Measurements from ENCODE around the gene SMG6.
"Not testable (repeated sequence)": the region's sequence is repeated elsewhere in the genome, so short reads cannot be mapped to it uniquely, and the experiment has no call there.

The SMG6 gene

GRCh38 chr17:2266865-2267228 lies 36.7 kb downstream of the SMG6 start:
- TF ChIP-seq CTCF (IDR thresholded peaks at IDR 0.05; ENCODE audit: extremely low read depth, missing control alignments): no peak
- DNase-seq (ENCODE audit: low spot score): no peak

GRCh38 chr17:2266045-2266864 lies 37.3 kb downstream of the SMG6 start:
- TF ChIP-seq CTCF (IDR thresholded peaks at IDR 0.05; ENCODE audit: extremely low read depth, missing control alignments): no peak
- peak; percentile 64 for DNase-seq (ENCODE audit: low spot score)

- DNase-seq (ENCODE audit: low spot score): not testable (repeated sequence)
Measured at GRCh38 chr17:2265166-2265565, 38.4 kb downstream of the SMG6 start.

GRCh38 chr17:2264067-2264860 lies 39.3 kb downstream of the SMG6 start:
- no peak for TF ChIP-seq CTCF (IDR thresholded peaks at IDR 0.05; ENCODE audit: extremely low read depth, missing control alignments)
- no peak for DNase-seq (ENCODE audit: low spot score)

GRCh38 chr17:2263183-2264066 lies 40.2 kb downstream of the SMG6 start:
- no peak for TF ChIP-seq CTCF (IDR thresholded peaks at IDR 0.05; ENCODE audit: extremely low read depth, missing control alignments)
- no peak for DNase-seq (ENCODE audit: low spot score)

- TF ChIP-seq CTCF (IDR thresholded peaks at IDR 0.05; ENCODE audit: extremely low read depth, missing control alignments): no peak
- no peak for DNase-seq (ENCODE audit: low spot score)
Measured at GRCh38 chr17:2262135-2262587, 41.4 kb downstream of the SMG6 start.

- peak; percentile 72 for DNase-seq (ENCODE audit: low spot score)
- TF ChIP-seq CTCF (IDR thresholded peaks at IDR 0.05; ENCODE audit: extremely low read depth, missing control alignments): no peak
Measured at GRCh38 chr17:2259769-2260536, 43.6 kb downstream of the SMG6 start.

- not testable (repeated sequence) for DNase-seq (ENCODE audit: low spot score)
Measured at GRCh38 chr17:2258830-2259229, 44.8 kb downstream of the SMG6 start.

All from GM20000 (cell line).